HG02981 (cell line): Measurements from ENCODE around the gene FAM163B.

ENCODE experiments used
- ATAC-seq: cut with Tn5 transposase; IDR thresholded peaks from one replicate; pipeline ENCODE4 v1.9.1; 2021; ENCODE audit warnings: mild to moderate bottlenecking, moderate library complexity; ENCODE audit not compliant: unreplicated experiment

FAM163B gene

DNA sequence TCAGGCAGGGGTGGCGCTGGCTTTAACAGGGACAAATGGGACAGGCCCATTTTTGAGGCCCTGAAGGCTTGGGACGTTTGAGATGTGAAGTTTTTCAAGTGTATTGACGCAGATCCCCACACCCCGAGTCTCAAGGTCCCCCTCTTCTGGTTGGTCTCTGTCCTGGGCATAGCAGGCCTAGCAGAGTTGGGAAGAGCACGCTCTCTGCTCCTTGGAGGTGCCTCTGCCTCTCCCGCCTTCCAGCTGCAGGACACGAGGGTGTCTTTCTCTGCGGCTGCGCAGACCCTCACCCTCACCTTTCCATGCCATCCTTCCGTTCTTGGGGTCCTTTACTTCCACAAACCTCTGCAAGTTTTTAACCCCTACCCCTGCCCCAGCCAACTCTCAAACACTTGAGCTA, 56.1 kb downstream of the FAM163B start:
- ATAC-seq: no peak

DNA sequence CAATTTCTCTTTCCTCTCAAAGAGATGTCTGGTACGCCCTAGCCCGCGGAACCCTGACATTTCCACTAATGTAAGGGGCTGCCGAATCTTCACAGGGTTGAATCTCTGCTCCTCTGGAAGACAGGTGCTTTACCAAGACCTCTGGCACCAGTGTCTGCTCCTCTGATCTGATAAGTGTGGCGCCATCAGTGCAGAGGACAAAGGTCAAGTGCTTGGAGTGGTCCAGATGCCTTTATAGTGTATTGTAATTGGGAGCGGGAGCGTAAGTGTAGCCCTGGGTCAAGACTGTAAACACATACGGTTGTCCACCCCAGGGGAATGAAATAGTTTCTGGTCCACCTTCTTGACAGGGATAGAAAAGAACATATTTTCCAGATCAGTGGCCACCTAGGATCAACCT, 57.0 kb downstream of the FAM163B start:
- ATAC-seq: no peak

DNA sequence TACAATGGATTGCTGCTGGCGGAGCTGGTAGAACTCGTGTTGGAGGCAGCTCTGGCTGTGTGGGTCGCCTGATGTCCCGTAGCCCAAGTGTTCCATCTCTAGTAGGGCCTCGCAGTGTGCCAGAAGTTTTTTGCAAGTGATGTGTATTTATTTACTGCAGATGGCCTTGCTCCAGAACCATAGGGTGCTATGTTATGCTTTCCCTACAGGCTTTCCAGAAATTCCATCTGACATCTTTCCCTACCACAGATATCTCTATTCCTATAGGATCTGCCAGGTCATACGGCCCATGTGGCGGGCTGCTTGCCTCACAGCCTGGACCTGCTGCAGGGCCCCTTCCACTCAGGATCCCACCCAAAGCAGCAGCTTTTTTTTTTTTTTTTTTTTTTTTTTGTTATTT, 57.7 kb downstream of the FAM163B start:
- ATAC-seq: no peak

DNA sequence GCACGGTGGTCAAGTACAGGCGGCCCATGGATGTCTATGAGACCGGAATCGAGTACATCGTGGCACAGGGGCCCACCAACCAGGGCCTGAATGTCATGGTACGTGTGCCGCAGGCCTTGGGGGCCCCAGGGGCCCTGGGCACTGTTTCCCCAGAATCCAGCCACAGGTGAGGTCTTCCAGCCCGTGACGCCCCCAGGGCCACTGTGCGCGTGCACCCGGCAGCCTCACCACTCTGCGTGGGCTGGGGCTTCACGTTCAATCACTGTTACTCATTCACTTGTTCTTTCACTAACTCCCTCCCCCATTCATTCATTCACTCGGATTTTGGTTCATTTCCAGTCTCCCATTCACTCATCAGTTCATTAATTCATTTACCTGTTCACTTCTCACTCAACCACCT, 62.1 kb downstream of the FAM163B start:
- no peak for ATAC-seq

DNA sequence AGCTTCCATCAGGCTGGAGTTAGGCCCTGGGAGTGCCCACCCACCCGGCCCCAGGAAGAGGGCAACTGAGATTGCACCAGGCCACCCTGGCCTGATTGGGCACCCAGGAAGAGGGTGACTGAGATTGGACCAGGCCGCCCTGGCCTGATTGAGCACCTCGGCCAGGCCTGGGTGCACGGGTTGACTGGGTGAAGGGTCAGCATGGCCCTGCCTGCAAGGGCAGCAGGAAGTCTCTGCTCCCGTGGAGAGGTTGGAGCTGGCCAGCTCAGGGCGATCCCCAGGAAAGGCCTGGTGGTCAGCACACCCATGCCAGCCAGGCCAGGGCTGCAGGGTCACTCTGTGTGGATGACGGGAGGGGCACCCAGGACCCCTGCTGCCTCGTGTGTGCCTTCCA, 62.9 kb downstream of the FAM163B start:
- ATAC-seq: no peak

DNA sequence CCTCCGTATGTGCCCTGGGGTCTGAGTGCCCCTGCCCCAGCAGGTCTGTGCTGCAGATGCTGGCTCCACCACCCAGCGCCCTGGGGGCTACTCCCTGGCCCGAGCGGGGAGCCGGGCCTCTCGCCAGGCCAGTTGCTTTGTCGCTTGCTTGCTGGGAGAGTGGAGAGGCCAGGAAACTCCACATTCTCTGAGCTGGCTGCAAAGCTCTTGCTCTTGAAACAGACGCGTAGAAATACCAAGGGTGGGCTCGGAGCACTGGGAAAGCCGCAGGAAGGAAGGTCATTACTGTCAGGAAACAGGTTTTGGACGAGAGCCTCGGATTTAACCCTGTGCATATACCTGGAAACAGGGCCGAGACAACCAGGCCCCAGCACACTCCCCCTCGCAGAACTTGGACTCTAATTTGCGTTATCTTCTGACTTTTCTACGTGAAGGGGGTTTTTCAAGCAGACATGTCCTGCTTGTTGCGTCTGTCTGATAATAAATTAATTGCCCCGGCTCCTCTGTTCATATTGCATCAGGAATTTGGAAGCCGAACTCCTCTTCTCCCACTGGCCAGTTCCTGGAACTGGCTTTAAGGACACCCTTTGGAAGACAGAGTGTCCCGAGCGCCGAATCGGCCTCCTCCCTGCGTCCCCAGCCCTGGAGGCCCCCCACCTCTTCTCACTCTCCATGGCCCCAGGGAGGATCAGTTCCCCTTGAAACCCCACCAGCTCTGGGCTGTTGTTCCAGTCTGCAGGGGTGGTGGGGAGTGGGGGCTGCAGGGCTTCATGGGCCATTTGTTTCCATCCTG, 63.5 kb downstream of the FAM163B start:
- no peak for ATAC-seq

DNA sequence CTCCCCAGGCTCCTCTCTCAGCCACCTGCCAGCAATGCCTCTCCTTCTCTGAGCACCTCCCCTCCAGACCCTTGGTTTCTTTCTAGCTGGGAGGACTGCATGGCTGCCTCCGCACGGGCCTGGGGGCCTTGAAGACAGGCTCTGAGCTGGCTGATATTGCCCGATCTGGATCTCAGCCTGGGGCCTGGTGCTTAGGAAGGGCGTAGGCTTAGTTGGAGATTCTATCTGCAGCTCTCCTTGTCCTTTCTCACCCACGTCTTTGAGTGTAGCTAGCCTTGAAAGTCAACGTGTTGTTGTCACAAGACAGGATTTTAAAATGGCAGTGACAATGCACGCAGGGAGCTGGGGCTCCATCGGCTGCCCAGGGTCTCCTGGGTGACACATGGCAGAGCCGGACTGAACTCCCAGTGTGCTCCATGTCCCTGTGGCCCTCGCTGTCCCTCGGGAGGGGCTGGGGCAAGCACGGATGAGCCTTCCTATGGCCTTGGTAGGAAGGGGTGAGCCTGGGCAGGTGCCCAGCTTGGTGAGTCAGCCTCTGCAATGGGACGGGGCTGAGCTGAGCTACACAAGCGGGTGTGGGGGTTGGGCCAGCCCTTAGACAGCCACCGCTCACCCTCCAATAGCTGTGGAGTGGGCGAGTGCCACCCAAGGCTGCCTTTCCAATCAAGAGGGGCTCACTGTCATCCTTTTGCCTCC, 65.3 kb downstream of the FAM163B start:
- no peak for ATAC-seq

DNA sequence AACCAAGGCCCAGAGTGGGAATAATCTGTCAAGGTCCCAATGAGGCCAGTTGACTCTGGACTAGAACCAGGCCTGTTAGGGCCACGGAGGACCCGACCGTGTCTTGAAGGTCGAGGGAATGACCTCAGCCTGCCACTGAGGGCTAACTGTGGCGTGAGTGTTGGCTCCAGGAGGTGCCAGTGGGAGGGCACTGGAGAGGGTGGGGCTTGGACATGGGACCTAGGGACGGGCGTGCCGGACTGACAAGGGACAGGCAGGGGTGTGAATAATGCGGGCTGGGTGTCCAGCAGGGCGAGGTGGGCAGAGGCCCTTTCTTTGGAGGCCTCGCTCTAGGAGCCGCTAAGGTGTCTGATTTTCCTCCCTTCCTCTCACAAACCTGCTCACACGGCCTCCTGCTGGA, 67.2 kb downstream of the FAM163B start:
- ATAC-seq: no peak

DNA sequence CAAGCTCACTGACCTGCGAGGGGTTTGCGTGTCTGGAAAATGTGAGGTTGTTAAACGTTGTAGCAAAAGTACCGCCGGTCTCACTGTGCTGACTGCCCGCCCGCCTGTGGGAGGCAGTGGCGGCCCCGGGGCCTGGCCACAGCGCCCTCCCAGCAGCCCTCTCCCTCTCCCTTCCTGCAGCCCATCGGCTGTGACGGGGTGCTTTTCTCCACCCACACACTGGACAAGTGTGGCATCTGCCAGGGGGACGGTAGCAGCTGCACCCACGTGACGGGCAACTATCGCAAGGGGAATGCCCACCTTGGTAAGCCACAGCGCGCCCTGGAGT, 68.5 kb downstream of the FAM163B start:
- ATAC-seq: no peak

DNA sequence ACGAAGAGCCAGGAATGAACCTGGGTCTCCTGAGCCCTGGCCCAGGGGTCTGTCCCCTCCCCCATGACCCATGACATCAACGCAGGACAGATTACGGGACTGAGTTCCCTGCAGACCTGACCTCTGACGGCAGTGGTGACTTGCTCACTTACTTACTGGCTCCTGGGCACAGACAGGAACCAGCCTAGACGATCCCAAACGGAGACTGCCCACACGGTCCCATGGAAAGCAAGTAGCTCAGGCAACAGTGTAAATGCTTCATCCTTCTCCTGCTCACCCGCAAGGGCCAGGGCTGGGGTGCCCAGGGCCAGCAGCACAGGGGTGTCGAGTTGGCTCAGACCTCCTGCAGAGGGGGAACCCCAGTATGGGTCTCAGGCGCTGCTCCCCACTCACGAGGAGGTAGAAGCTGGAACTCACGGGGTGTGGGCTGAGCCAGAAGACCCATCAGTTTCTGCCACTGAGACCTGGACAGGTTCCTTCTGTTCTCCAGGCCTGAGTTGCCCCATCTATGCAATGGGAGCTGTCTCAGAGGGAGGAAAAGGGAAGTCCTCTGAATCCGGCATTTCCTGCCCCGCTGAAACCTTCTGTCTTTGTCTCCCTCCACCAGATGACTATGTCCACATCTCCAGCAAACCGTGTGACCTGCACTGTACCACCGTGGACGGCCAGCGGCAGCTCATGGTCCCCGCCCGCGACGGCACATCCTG, 69.0 kb downstream of the FAM163B start:
- no peak for ATAC-seq

DNA sequence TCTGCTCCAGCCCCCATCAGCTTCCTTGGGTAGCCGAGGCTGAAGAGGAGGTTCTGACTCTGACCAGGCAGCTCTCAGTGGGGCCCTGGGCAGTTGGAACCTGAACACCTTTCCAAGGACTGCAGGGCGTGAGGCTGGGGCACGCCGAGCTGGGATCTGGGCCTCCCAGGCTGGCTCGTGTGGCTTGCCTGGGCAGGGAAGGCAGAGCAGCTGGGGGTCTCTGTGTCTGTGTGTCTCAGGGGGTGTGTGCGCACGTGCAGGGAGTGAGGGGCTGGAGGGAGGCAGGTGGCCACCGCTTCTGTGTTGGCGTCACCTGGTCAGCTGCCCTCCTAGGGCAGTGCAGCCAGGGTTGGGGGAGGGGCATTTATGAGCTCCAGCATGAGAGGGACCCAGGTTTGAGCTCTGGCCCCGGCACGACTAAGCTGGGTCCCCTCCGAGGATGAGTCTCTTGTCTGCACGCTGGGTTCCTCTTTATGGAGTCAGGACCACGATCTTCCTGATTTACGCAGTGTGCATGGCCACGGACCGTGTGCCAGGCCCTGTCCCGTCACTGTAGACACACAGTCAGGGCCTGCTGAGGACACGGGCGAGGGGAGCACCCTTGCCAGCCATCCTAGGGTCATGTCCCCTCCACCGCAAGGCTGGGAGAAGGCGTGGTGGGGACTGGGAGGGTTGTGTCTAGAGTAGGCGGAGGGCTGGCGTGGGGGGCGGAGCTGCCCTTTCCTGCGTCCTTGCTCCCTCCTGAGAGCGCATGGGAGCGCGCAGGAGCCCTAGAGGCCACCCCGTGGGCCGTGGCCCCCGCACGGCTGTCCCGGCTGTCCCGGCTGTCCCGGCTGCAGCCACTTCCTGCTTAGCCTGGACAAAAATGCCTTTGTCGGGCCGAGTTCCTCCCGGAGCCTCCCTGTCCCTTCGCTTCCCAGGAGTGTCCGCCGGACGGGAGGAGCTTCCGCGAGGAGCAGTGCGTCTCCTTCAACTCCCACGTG, 70.0 kb downstream of the FAM163B start:
- no peak for ATAC-seq

DNA sequence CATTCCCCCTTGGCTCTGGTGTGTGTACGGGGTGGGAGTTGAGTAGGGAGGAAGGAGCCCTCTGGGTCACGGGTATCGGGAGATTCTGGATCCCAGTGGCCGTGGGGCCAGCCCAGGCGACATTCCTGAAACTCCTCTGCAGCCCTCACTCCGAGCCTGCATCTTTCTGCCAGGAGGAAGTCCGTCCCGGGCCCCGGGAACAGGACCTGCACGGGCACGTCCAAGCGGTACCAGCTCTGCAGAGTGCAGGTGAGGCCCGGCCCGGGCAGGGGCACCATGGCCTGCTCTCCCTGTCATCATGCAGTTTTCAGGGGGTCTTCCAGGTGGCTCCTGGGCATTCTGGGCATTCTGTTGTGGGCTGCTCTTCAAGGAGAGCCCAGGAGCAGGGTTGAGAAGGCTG, 71.0 kb downstream of the FAM163B start:
- ATAC-seq: no peak

DNA sequence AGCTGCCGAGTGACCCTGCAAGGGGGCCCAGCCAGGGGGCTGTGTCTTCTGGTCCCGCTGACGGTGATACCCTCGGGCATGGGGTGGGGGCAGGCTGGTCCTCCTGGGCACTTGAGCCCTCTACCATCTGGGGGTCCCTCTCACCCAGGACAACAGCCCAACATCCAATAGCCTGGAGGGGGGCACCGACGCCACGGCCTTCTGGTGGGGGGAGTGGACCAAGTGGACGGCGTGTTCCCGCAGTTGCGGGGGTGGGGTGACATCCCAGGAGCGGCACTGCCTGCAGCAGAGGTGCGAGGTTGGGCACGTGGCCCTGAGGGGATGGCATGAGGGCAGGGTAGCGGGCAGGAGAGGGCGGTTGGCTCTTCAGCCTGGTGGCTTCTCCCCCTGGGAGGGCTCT, 71.9 kb downstream of the FAM163B start:
- ATAC-seq: no peak

DNA sequence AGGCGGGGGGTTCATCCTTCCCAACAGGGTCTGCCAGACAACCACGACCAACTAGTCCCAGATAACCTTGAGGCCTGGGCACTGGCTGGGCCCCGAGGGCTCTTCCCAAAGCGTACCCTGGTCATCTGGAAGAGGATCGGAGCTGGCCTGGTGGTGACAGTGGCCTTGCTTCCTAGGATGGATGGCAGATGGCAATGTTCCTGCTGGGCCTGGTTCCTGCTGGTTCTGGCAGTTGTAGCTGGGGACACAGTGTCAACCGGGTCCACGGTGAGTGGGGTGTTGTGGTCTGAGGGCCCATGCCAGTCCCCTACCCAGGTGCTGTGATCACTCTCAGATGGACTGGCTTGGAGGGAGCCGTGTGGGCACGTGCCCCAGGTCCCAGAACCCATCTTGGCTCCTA, 72.7 kb downstream of the FAM163B start:
- no peak for ATAC-seq

DNA sequence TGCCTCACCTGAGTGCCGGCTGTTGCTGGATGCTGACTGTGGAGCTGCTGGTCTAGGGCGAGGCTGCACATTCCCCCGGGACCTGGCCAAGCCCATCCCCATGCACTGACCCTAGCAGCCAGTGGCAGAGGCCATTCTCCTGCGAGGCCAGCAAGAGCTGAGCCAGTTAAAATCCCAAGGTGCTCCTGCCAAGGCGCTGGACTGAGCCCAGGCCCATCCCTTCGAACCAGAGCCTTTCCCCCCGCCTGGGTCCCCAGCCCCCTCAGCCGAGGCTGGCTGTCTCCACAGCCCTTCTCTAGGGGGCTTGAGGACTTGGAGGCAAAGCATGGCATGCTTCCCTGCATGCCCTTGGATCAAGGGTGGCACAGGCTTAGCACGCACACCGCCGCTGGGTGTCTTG, 73.1 kb downstream of the FAM163B start:
- ATAC-seq: no peak

DNA sequence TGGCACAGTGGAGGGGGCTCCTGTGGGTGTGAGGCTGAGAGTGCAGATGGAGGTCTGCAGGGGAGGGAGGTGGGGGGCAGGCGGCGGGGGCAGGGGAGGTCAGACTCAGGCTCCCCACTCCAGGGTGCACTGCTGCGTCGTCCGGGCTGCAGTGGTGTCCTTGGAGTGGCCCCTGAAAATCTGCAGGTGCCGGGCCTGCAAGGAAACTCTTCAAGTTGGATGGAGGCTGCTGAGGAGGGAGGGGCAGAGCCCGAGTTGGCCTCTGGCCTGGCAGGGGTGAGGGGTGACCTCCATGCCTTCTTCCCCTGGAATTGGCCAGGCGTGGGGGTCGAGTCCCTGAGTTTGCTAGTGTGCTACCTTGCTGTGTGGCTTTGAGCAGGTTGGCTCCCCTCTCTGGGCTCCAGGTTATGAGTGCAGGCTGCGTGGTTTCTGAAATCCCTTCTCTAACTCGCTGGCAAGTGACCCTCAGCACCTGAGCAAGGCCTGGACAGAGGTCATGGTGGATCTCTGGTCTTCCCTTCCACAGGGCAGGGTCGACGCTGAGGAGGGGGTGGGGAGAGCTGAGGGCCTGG, 73.8 kb downstream of the FAM163B start:
- no peak for ATAC-seq

DNA sequence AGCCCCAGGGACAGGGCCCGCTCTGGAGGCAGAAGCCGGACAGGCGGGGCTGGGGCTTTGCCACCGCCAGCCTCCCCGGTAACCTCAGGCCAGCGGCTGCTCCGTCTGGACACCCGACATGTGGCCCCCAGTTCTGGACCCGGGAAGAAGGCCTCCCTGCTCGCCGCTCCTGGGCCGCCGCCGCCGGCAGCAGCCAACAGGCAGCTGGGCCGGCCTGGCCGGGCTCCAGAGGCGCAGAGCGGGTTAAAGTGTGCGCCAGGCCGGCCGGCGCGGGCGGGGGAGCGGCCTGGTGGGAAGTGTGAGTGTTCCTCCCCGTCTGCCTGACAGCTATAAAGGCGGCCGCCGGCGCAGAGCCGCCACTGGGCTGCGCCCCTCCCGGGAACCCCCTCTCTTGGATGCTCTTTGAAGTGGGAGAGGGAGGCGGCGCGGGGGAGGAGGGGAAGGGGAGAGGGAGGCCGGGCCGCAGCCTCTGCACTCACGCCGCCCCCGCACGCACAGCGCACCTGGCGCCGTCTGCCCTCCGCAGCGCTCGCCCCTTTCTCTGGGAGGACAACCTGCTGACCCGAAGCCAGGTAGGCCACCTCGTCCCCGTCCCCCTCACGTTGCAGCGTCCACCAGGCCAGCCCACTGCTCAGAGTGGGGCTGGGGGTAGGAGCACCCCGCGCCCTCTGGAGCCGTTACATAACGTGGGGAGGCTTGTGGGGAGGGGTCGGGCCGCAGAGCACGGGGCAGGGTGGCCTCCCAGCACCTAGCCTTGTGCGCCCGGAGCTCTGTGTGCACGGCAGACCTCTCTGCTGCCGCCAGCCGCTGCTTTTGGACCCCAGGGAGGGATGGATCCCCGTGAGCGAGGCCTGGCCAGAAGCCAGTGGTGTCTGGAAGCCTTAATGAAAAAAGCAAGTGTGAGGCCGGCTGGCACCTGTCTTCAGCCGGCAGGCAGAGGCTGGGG, 74.6 kb downstream of the FAM163B start, which contains the start of gene ADAMTSL2:
Gene ADAMTSL2 (plus strand): TSS at position 359 of the 946 bp plus-strand sequence. CDS start 2,009 bp downstream, outside the sequence.
- no peak for ATAC-seq

DNA sequence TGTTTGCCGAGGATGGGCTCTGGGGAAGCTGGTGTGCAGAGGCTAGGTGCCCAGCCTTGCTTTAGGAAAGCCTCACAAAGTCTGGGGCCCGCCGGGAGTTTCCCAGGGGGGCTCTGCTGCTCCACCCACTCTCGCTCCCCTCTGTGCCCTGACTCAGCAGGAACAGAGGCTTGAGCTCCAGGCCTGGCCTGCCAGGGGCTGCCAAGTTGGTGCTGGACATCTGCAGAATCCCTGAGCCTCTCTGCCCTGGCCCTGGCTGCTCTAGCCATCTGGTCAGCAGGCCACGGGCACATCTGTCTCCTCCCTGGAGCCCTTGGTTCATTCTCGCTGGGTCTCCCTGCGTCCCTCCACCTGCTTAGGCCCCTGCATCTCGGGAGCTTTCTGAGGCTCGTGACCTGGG, 75.3 kb downstream of the FAM163B start:
- ATAC-seq: no peak

DNA sequence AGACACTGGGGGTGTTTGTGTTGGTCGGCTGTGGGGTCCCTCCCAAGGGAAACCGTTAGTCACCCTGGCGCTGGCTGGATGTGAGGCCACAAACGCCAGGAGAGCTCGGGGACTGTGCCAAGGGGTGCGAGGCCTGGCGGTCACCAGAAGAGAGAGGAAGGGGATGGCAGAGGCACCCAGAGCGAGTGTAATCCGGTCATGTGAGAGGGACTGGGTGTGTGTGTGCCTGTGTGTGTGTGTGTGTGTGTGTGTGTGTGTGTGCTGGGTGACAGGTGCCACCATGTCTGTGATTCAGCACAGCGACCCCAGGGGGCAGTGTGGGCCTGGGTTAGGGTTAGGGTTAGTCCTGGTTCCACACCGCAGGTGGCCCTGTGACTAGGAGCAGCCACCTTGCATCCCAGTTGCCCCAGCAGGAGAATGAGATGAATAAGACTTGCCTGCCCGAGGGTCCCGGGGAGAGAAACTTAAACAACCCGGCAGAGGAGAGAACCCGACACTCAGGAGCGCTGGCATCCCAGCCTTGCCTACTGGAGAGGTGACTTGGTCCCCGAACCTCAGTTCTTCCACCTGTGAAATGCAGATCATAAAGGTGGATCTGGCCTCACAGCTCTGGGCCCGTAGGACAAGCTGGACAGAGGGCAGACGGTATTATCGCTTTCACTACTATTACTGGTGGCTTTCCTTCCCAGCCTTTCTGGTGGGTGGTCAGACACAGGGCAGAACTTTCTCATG, 76.1 kb downstream of the FAM163B start:
- ATAC-seq: no peak
